Smooth muscle cell of the coronary artery (primary cell): ENCODE results near the gene CDC20. TPM values are rescaled to one million over a fixed set of nuclear protein-coding genes. Genes with fewer than 3 reads are reported as not detected.

Experiments used
- total RNA-seq: library from RNA; depleted of rRNA; stranded (reverse); fragments of >200 nt; gene quantifications from 2 replicates; pipeline ENCODE4 v1.2.3, GENCODE V29; 2014; ENCODE audit warnings: low replicate concordance

Gene CDC20
- 1.1 and 18.9 TPM in 2 replicates for total RNA-seq

DNA sequence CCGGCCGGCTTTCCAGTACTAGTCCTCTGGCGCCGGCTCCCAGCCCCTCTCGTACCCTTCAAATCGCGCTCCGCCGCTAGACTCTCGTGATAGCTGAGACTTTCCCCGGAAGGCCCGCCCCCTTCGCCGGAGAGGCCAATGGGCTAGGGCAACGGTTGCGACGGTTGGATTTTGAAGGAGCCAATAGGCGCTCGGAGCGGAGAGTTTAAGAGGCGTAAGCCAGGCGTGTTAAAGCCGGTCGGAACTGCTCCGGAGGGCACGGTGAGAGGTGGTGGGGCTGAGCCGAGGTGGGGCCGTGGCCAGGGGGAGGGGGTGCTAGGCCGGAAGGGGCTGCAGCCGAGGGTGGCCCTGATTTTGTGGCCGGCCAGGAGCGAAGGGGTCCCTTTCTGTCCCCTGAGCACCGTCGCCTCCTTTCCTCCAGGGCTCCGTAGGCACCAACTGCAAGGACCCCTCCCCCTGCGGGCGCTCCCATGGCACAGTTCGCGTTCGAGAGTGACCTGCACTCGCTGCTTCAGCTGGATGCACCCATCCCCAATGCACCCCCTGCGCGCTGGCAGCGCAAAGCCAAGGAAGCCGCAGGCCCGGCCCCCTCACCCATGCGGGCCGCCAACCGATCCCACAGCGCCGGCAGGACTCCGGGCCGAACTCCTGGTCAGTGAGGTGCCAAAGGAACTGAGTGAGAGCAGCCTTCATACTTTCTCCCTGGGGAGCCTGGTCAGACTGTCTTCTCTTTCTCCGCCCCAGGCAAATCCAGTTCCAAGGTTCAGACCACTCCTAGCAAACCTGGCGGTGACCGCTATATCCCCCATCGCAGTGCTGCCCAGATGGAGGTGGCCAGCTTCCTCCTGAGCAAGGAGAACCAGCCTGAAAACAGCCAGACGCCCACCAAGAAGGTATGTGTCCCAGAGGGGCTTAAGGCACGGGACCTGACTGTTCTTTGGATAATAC lies at the start of gene CDC20:
Gene CDC20, plus strand, starts transcription at position 236 of the 948 bp plus-strand sequence. Its CDS starts 235 bp downstream, at position 471.

DNA sequence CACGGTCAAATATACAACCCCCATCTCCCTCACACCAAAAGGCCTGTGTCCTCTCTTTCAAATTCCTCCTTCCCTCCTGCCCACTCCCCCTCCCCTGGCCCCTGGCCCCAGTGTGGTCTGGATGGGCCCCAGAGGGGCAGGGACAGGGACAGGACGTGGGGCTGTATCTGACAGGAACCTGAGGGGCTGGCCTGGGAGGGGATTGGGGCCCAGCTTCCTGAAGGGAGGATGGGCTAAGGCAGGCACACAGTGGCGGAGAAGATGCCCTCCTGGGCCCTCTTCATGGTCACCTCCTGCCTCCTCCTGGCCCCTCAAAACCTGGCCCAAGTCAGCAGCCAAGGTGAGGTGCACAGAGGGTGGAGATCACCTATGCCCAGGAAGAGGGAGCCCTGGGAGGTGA lies 21.2 kb upstream of the CDC20 start, which contains the start of gene MPL:
Gene MPL, plus strand, starts transcription at position 231 of the 400 bp plus-strand sequence. Its CDS starts 31 bp downstream, at position 262.

DNA sequence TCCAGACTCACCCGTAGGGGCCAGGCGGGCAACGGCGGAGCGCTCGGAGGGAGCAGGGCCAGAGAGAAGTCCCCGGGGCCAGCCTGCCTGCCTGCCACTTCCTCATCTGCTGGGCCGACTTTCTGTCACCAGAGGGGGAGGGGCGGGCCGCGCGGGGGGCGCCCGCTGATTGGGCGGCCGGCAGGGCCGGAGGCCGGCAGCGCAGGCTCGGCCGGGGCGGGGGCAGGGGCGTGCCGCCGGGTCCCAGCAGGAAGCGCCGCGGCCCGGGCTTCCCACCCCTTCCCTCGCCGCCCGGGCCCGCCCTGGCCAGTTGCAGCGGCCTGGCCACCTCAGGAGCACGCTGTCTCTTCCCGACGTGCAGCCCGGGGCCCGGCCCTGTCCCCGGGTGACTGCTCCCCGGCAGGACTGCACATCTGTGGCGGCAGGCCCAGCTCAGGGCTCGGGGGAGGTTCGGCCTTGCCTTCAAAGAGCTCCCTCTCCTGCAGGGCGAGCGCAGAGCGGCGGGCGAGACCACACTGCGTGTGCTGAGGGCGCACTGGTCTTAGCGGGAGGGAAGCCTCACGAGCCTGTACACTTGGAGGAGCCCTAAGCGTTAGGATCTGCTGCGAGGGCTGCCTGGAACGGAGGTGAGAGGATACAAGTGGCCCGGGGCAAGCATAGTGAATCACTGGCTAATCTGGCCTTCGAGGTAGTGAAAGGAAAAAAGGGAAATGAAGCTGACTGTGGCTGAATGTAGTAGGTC lies 9.3 kb downstream of the CDC20 start, which contains the start of gene ELOVL1:
Gene ELOVL1, minus strand, starts transcription at position 108 of the 742 bp plus-strand sequence. CDS start 2,402 bp downstream, outside the sequence.

DNA sequence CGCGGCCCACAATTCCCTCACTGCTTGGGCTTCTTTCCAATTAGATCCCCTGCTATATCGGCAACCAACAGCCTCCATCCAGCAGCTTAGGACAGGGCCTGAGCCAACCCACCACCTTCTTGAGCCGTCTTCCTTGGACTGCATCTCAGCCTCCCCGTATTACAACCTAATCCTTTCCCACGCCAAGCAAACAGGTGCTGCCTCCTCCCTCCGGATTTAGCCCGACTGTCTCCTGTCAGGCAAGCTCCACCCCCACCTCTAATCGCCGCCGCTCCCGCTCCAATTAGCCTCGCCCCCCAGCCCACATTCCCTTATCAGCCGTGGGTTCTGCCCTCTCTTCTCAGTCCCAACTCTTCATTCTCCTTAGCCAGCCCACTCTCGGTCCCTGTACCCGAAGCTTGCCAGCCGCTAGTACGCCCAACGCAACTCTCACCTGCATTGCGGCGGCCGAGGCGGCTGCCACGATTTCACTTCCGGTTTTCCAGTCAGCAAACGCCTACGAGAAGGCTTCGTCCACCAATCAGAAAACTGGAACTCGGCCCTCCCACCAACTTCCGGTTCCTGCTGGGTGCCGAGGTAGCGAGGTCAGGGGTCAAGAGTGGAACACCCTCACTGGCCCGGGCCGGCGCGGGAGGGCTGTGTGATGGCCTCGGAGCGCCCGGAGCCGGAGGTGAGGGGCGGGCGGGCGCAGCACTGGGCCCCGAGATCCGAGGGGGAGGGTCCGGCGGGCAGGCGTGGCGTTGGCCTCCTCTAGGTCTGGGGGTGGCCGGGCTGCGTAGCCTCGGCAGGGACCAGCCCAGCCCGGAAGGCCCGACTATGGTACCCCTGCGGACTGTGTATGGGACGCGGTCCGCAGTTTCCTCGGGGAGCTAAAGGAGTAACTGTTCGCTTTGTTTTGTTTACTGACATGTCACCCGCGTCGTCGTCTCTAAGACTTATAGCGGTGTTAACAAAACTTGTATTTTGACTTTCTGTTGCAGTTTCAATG lies 30.8 kb downstream of the CDC20 start, which contains the start of the genes MED8 and SZT2:
Gene MED8, minus strand, starts transcription at position 475 of the 988 bp plus-strand sequence. Its CDS starts 36 bp downstream, at position 439.
Gene SZT2, plus strand, starts transcription at position 574 of the 988 bp plus-strand sequence. Its CDS starts 70 bp downstream, at position 644.

Other genes starting within 250 kb of the CDC20 start
- 29.8 and 97.4 TPM in 2 replicates for gene EBNA1BP2, start 186.7 kb upstream of the CDC20 start, total RNA-seq
- gene CFAP57, start 186.7 kb upstream of the CDC20 start, total RNA-seq = 0.12 and 0.15 TPM in 2 replicates
- gene TMEM125, start 89.0 kb upstream of the CDC20 start, total RNA-seq = 0.15 TPM in 1 of 2 replicates, not detected in the other
- gene C1orf210, start 73.4 kb upstream of the CDC20 start, total RNA-seq = 0.35 TPM in 1 of 2 replicates, not detected in the other
- gene TIE1, start 58.0 kb upstream of the CDC20 start, total RNA-seq = 3.5 and 6.2 TPM in 2 replicates
- gene MPL, start 21.2 kb upstream of the CDC20 start, total RNA-seq = not detected in 2 replicates
- gene ELOVL1, start 9.0 kb downstream of the CDC20 start, total RNA-seq = 38.0 and 56.0 TPM in 2 replicates
- 44.8 and 69.4 TPM in 2 replicates for gene MED8, start 30.8 kb downstream of the CDC20 start, total RNA-seq
- gene SZT2, start 30.9 kb downstream of the CDC20 start, total RNA-seq = 18.0 and 34.6 TPM in 2 replicates
- 8.4 and 96.7 TPM in 2 replicates for gene HYI, start 95.0 kb downstream of the CDC20 start, total RNA-seq
- gene PTPRF, start 171.9 kb downstream of the CDC20 start, total RNA-seq = 96.6 and 123 TPM in 2 replicates